Activated CD8-positive, alpha-beta T cell treated with anti-CD3 and anti-CD28 coated beads for 36 hours (primary cell): ENCODE data around the gene TCF7L2. TPM values are rescaled to one million over a fixed set of nuclear protein-coding genes. Genes with fewer than 3 reads are reported as not detected.

Experiments
- ATAC-seq: fragments of 200-7000 bp; cut with Tn5 transposase; one replicate; pipeline ENCODE4 v1.10.0; 2021; ENCODE audit warnings: mild to moderate bottlenecking, moderate library complexity
- CTCF ChIA-PET: fragments of 350-600 bp; sonication (Branson Sonifier 250); formaldehyde crosslinking; loops from one replicate; lab custom pipeline; 2021; ENCODE audit warnings: antibody characterized with exemption; lab: Charles Lee
- POLR2A ChIA-PET: fragments of 350-600 bp; sonication (Branson Sonifier 250); formaldehyde crosslinking; loops from one replicate; lab custom pipeline; 2021; ENCODE audit warnings: antibody characterized with exemption; lab: Charles Lee
- DNase-seq: peaks from one replicate; pipeline ENCODE4 v3.0.0-alpha.2; 2020
- H3K27ac Mint-ChIP-seq: one replicate; pipeline ENCODE4 v1.8.0; 2021; ENCODE audit warnings: mild to moderate bottlenecking, mixed read lengths
- H3K27me3 Mint-ChIP-seq: one replicate; pipeline ENCODE4 v1.8.0; 2021; ENCODE audit warnings: mixed read lengths
- H3K36me3 Mint-ChIP-seq: one replicate; pipeline ENCODE4 v1.8.0; 2021; ENCODE audit warnings: low read depth, mixed read lengths
- H3K4me1 Mint-ChIP-seq: one replicate; pipeline ENCODE4 v1.8.0; 2021; ENCODE audit warnings: low read depth, mixed read lengths
- H3K4me3 Mint-ChIP-seq: one replicate; pipeline ENCODE4 v1.8.0; 2021; ENCODE audit warnings: mild to moderate bottlenecking, moderate library complexity, mixed read lengths
- H3K9me3 Mint-ChIP-seq: one replicate; pipeline ENCODE4 v1.8.0; 2021; ENCODE audit warnings: mixed read lengths
- CTCF ChIP-seq: fragments of 200-600 bp; IDR thresholded peaks from one replicate; pipeline ENCODE4 v1.8.0; 2022; ENCODE audit warnings: antibody characterized with exemption, mild to moderate bottlenecking
- intact Hi-C: fragments of 100-400 bp; cut with micrococcal nuclease; formaldehyde crosslinking; loops from one replicate; pipeline ENCODE4 v1.10.0; 2022
- total RNA-seq, 2 experiments: library from RNA; stranded (reverse); gene quantifications; one replicate each; pipeline ENCODE4 v1.2.3, GENCODE V29; 2021

The TCF7L2 gene
- total RNA-seq, 2 experiments from 2014 or later: 1.5 to 1.6 TPM

- no peak overlapping the region for H3K4me3 Mint-ChIP-seq
- peaks cover 2% of the 10 kb centered on the region for H3K4me1 Mint-ChIP-seq
- no peak for TF ChIP-seq CTCF
- peaks cover 11% of the 10 kb centered on the region for H3K27me3 Mint-ChIP-seq
- no peak for ATAC-seq
- intact Hi-C loops: no loop called here
- POLR2A ChIA-PET: no interaction called here
- DNase-seq: no peak
- no peaks in the 10 kb centered on the region for H3K9me3 Mint-ChIP-seq
- no peak overlapping the region for H3K27ac Mint-ChIP-seq
- H3K36me3 Mint-ChIP-seq: no peaks in the 10 kb centered on the region
- CTCF ChIA-PET: no interaction called here
Measured at GRCh38 chr10:113027574-113028455, 77.8 kb downstream of the TCF7L2 start.

DNA sequence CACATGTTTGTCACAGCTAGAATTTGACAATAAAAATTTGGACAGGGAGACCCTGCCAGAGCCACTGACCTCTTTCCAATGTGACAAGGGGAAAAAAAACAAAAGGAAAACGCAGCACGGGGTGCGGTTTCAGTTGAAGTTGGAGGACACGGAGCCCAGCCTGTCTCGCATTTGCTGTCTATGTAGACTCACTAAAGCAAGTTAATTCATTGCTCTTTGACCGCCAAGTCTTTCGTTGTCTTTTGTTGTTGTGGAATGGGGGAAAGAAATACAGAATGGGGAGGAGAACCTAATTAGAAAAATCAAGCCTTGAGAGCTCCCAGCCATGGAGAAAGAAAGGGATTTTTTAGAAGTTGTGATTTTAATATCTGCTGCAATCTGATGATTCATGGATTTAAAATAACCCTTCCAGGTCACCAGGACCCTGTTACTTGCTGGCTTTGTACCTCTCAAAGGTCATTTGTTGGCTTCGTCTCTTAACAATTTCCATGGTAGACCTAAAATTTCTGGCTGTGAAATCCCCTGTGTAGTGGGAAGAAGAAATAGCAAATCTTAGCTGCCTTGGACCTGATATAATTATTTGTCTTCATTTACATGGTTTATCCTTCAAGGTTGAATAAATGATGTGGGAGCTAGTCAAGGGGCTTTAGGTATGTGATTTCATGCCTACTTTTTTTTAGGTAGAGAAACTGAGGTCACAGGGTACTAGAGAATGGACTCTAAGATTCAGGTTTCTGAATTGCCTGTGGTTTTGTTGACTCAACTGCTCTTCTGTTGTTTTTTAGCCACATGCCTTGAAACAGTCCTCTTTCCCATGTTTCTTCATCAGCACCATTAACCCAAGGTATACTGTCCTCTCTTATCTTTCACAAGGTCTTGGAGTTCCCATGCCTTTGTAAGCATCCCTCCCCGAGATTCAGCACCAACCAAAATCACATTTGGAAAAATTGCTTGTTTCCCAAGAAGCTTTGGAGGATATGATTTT is 78.7 kb downstream of the TCF7L2 start:
- no peak for ATAC-seq
- intact Hi-C loops: no loop called here
- Mint-ChIP-seq H3K4me1 (peaks cover 2% of the 10 kb centered on the region), H3K36me3 (no peaks in the 10 kb centered on the region), H3K27ac (no peak overlapping the region), H3K27me3 (peaks cover 11% of the 10 kb centered on the region), H3K4me3 (no peak overlapping the region), H3K9me3 (no peaks in the 10 kb centered on the region)
- no peak for TF ChIP-seq CTCF
- DNase-seq: no peak
- CTCF ChIA-PET: no interaction called here
- POLR2A ChIA-PET: no interaction called here

DNA sequence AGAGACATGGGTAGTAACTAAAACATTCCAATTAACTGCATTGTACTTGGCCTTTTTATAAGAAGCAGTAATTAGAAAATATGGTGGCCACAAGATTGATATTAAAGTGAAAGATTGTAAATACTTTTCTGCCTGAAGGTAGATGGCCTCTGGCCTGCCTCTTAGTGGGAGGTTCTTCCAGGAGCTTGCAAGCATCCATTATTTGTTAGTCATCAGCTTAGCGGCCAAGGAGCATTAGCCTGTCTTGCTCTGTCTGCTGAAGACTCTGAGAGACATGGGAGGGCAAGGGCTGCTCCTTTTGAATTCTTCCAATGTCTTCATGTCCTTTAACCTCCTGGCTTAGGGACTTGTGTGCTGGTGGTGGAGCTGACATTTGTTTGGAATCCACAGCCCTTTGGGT is 80.4 kb downstream of the TCF7L2 start:
- no peak for ATAC-seq
- Mint-ChIP-seq H3K27me3 (peaks cover 11% of the 10 kb centered on the region), H3K4me1 (peaks cover 2% of the 10 kb centered on the region), H3K4me3 (no peak overlapping the region), H3K36me3 (no peaks in the 10 kb centered on the region), H3K9me3 (no peaks in the 10 kb centered on the region), H3K27ac (no peak overlapping the region)
- no peak for TF ChIP-seq CTCF
- CTCF ChIA-PET: interaction anchor here (1.5 kb wide), 1 partner anchor 355 kb away, joined by 3 read pairs; no protein-coding TSS in a partner anchor
- POLR2A ChIA-PET: no interaction called here
- no peak for DNase-seq
- intact Hi-C loops: no loop called here

DNA sequence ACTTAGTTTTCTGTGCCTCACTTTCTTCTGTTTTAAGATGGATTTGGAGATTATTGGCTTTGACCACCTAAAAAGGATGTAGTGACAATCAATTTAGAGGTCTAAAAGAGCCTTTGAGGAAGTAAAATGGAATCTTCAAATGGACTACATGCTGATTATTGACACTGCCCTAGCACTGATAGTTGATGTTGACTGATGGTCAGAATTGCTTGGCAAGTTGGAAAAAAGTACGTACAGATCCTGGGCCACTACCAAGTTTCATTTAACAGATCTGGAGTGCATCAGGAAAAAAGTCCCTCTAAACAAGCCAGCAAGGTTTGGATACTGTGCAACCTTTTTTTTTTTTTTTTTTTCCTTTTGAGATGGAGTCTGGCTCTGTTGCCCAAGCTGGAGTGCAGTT is 81.1 kb downstream of the TCF7L2 start:
- intact Hi-C loops: no loop called here
- DNase-seq: no peak
- ChIA-PET CTCF (no interaction called here), POLR2A (no interaction called here)
- no peak overlapping the region for H3K27ac Mint-ChIP-seq
- H3K4me3 Mint-ChIP-seq: no peak overlapping the region
- ATAC-seq: no peak
- H3K4me1 Mint-ChIP-seq: peaks cover 2% of the 10 kb centered on the region
- no peaks in the 10 kb centered on the region for H3K36me3 Mint-ChIP-seq
- no peak for TF ChIP-seq CTCF
- H3K9me3 Mint-ChIP-seq: no peaks in the 10 kb centered on the region
- H3K27me3 Mint-ChIP-seq: peaks cover 11% of the 10 kb centered on the region
